K562 (cell line): ENCODE measurements around the gene THG1L. TPM values are rescaled to one million over a fixed set of nuclear protein-coding genes. Genes with fewer than 3 reads are reported as not detected.
A peak's percentile ranks its signal among the peaks of the same experiment; 100 is the strongest.

Experiments used
- BRD4 ChIP-seq: fragments of 200-600 bp; sonication (generic); IDR thresholded peaks from 2 replicates; pipeline ENCODE4 v1.6.1; 2017; ENCODE audit warnings: inconsistent platforms
- FOXA1 ChIP-seq: fragments of 450-650 bp; IDR thresholded peaks from 2 replicates; pipeline ENCODE4 v1.6.1; 2016; ENCODE audit warnings: mild to moderate bottlenecking, borderline replicate concordance
- GATAD2A ChIP-seq: fragments of 450-650 bp; IDR thresholded peaks from 2 replicates; pipeline ENCODE4 v1.6.1; 2017
- ILK ChIP-seq: fragments of 450-650 bp; IDR thresholded peaks from 2 replicates; pipeline ENCODE4 v1.6.1; 2016; ENCODE audit warnings: missing genetic modification characterization, low read depth, mild to moderate bottlenecking, missing compliant biosample characterization, moderate library complexity, borderline replicate concordance
- NEUROD1 ChIP-seq: fragments of 150-350 bp; IDR thresholded peaks from 2 replicates; pipeline ENCODE4 v1.6.1; 2014; ENCODE audit warnings: borderline replicate concordance, low read length, low read depth; ENCODE audit not compliant: partially characterized antibody
- NRF1 ChIP-seq, 2 experiments: fragments of 450-650 bp; IDR thresholded peaks in 1 of 2; conservative IDR thresholded peaks in 1 of 2; 2 replicates each; pipeline ENCODE4 v1.6.1; 2014; ENCODE audit warnings: mild to moderate bottlenecking in 2 of 2
- POLR3A ChIP-seq: IDR thresholded peaks from 2 replicates; pipeline ENCODE4 v1.6.1; 2011; ENCODE audit warnings: borderline replicate concordance, mild to moderate bottlenecking, moderate library complexity; ENCODE audit not compliant: insufficient read length, insufficient read depth; ENCODE audit errors: extremely low read depth
- PTRF ChIP-seq: fragments of 450-650 bp; IDR thresholded peaks from 2 replicates; pipeline ENCODE4 v1.6.1; 2016; ENCODE audit warnings: mild to moderate bottlenecking, missing genetic modification characterization, missing compliant biosample characterization
- SMARCA4 ChIP-seq: fragments of 450-650 bp; IDR thresholded peaks from 2 replicates; pipeline ENCODE4 v1.6.1; 2016
- ZKSCAN1 ChIP-seq: fragments of 150-350 bp; IDR thresholded peaks from 2 replicates; pipeline ENCODE4 v1.6.1; 2016; ENCODE audit warnings: low read depth, low read length
- ZNF184 ChIP-seq: sonication (generic); formaldehyde crosslinking; IDR thresholded peaks from 2 replicates; pipeline ENCODE4 v1.5.0; 2020; ENCODE audit warnings: missing genetic modification reagents
- ZNF253 ChIP-seq: fragments of 250-450 bp; sonication (Bioruptor Pico); conservative IDR thresholded peaks from 2 replicates; pipeline ENCODE4 v1.6.1; 2021; ENCODE audit warnings: mild to moderate bottlenecking
- ZNF3 ChIP-seq: fragments of 250-450 bp; sonication (Bioruptor Pico); IDR thresholded peaks from 2 replicates; pipeline ENCODE4 v1.5.0; 2021; ENCODE audit warnings: mild to moderate bottlenecking, moderate library complexity
- ZNF830 ChIP-seq: fragments of 250-450 bp; sonication (Bioruptor Pico); IDR thresholded peaks from 2 replicates; pipeline ENCODE4 v1.5.0; 2021; ENCODE audit warnings: mild to moderate bottlenecking
- polyA plus RNA-seq, 8 experiments: library from polyadenylated mRNA; depleted of rRNA in 4 of 8; stranded (reverse) in 5 of 8; unstranded in 3 of 8; fragments of >200 nt; fragmentation: Nextera tagmentation in 2 of 8; fragmentation: Illumina TruSeq in 1 of 8; extraction: Ambion mirVana in 2 of 8; extraction: Trizol in 1 of 8; gene quantifications; 2 replicates each; pipeline versions ENCODE4 v1.2.1 to v1.2.3, GENCODE V29; 2011 to 2014; ENCODE audit warnings: inconsistent platforms in 1 of 8, missing spikeins in 1 of 8
- total RNA-seq, 7 experiments: library from RNA; depleted of rRNA in 6 of 7; stranded (reverse); fragments of >200 nt in 6 of 7; fragmentation: Illumina TruSeq in 2 of 7; extraction: Trizol in 2 of 7; gene quantifications; 2 replicates each; pipeline versions ENCODE4 v1.2.1 to v1.2.3, GENCODE V29; 2011 to 2021; ENCODE audit warnings: low replicate concordance in 1 of 7
- TF ChIP-seq, protein P1 (sequence below), 3 experiments: fragments of 200-800 bp in 1 of 3; fragments of 250-450 bp in 1 of 3; fragments of 450-650 bp in 1 of 3; sonication (Bioruptor Pico) in 1 of 3; sonication (Bioruptor generic) in 1 of 3; formaldehyde crosslinking in 1 of 3; IDR thresholded peaks; 2 replicates each; pipeline versions ENCODE4 v1.6.1 to v1.8.0; 2016 to 2022; ENCODE audit warnings: mild to moderate bottlenecking in 2 of 3, missing genetic modification characterization in 2 of 3, missing compliant biosample characterization in 1 of 3, moderate library complexity in 1 of 3
- TF ChIP-seq, protein P2 (sequence below): fragments of 250-450 bp; sonication (Bioruptor Pico); IDR thresholded peaks from 2 replicates; pipeline ENCODE4 v1.4.0; 2020
- TF ChIP-seq, protein P3 (sequence below): fragments of 450-650 bp; IDR thresholded peaks from 2 replicates; pipeline ENCODE4 v1.6.1; 2018; ENCODE audit warnings: mild to moderate bottlenecking, low read depth; ENCODE audit not compliant: partially characterized antibody

Gene THG1L
- total and polyA plus RNA-seq, 9 of the 15 experiments (the other 6 are each of a cell fraction or from before 2014, with no cell fraction given) = 21.8 to 40.7 (median 28.0) TPM

DNA sequence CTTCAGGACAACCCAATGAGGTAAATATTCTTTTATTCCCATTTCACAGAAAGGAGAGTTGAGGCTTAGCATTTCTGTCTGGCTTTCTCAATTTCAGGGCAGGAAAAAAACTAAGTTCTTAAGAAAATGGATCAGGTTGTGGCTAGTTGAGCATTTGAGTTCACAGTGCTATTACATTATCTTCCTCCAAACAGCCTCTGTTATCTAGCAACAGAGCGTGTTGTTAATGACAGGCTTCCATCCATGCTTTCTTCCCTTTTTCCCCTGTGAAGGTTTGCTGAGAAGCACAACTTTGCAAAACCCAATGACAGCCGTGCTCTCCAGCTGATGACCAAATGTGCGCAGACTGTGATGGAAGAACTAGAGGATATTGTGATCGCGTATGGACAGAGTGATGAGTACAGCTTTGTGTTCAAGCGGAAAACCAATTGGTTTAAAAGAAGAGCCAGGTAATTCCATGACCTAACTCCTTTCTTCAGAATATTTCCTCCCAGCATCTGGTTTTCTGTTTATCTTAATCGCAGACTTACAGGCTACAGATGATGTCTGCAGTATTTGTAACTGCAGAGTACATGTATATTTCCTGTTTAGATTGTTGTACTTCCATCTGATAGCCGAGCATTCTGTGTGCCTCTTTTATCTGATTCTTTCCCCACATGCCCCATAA is 1.5 kb downstream of the THG1L start (continued):
- no peak for TF ChIP-seq PTRF (tag)
- TF ChIP-seq GATAD2A = no peak
- no peak for TF ChIP-seq FOXA1
- TF ChIP-seq ZNF830 = no peak
- TF ChIP-seq NEUROD1 = no peak
- no peak for TF ChIP-seq ZNF253 (CRISPR knock-in tag)
- no peak for TF ChIP-seq BRD4
- TF ChIP-seq, protein P1, sequence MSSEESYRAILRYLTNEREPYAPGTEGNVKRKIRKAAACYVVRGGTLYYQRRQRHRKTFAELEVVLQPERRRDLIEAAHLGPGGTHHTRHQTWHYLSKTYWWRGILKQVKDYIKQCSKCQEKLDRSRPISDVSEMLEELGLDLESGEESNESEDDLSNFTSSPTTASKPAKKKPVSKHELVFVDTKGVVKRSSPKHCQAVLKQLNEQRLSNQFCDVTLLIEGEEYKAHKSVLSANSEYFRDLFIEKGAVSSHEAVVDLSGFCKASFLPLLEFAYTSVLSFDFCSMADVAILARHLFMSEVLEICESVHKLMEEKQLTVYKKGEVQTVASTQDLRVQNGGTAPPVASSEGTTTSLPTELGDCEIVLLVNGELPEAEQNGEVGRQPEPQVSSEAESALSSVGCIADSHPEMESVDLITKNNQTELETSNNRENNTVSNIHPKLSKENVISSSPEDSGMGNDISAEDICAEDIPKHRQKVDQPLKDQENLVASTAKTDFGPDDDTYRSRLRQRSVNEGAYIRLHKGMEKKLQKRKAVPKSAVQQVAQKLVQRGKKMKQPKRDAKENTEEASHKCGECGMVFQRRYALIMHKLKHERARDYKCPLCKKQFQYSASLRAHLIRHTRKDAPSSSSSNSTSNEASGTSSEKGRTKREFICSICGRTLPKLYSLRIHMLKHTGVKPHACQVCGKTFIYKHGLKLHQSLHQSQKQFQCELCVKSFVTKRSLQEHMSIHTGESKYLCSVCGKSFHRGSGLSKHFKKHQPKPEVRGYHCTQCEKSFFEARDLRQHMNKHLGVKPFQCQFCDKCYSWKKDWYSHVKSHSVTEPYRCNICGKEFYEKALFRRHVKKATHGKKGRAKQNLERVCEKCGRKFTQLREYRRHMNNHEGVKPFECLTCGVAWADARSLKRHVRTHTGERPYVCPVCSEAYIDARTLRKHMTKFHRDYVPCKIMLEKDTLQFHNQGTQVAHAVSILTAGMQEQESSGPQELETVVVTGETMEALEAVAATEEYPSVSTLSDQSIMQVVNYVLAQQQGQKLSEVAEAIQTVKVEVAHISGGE (CRISPR knock-in tag; IDR thresholded peaks at IDR 0.05) = 0 out of 6 replicates have a peak, but pooled peaks of 1 of the 3 experiments have one; percentile 39
- TF ChIP-seq NRF1 (conservative IDR thresholded peaks at IDR 0.05 in 1 of 2, IDR thresholded peaks at IDR 0.05 in 1 of 2) = no peak
- TF ChIP-seq, protein P2, sequence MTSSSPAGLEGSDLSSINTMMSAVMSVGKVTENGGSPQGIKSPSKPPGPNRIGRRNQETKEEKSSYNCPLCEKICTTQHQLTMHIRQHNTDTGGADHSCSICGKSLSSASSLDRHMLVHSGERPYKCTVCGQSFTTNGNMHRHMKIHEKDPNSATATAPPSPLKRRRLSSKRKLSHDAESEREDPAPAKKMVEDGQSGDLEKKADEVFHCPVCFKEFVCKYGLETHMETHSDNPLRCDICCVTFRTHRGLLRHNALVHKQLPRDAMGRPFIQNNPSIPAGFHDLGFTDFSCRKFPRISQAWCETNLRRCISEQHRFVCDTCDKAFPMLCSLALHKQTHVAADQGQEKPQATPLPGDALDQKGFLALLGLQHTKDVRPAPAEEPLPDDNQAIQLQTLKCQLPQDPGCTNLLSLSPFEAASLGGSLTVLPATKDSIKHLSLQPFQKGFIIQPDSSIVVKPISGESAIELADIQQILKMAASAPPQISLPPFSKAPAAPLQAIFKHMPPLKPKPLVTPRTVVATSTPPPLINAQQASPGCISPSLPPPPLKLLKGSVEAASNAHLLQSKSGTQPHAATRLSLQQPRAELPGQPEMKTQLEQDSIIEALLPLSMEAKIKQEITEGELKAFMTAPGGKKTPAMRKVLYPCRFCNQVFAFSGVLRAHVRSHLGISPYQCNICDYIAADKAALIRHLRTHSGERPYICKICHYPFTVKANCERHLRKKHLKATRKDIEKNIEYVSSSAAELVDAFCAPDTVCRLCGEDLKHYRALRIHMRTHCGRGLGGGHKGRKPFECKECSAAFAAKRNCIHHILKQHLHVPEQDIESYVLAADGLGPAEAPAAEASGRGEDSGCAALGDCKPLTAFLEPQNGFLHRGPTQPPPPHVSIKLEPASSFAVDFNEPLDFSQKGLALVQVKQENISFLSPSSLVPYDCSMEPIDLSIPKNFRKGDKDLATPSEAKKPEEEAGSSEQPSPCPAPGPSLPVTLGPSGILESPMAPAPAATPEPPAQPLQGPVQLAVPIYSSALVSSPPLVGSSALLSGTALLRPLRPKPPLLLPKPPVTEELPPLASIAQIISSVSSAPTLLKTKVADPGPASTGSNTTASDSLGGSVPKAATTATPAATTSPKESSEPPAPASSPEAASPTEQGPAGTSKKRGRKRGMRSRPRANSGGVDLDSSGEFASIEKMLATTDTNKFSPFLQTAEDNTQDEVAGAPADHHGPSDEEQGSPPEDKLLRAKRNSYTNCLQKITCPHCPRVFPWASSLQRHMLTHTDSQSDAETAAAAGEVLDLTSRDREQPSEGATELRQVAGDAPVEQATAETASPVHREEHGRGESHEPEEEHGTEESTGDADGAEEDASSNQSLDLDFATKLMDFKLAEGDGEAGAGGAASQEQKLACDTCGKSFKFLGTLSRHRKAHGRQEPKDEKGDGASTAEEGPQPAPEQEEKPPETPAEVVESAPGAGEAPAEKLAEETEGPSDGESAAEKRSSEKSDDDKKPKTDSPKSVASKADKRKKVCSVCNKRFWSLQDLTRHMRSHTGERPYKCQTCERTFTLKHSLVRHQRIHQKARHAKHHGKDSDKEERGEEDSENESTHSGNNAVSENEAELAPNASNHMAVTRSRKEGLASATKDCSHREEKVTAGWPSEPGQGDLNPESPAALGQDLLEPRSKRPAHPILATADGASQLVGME = no peak
- TF ChIP-seq POLR3A = no peak
- TF ChIP-seq, protein P3, sequence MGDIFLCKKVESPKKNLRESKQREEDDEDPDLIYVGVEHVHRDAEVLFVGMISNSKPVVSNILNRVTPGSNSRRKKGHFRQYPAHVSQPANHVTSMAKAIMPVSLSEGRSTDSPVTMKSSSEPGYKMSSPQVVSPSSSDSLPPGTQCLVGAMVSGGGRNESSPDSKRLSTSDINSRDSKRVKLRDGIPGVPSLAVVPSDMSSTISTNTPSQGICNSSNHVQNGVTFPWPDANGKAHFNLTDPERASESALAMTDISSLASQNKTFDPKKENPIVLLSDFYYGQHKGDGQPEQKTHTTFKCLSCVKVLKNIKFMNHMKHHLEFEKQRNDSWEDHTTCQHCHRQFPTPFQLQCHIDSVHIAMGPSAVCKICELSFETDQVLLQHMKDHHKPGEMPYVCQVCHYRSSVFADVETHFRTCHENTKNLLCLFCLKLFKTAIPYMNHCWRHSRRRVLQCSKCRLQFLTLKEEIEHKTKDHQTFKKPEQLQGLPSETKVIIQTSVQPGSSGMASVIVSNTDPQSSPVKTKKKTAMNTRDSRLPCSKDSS = no peak
- no peak for TF ChIP-seq ZNF184 (CRISPR knock-in tag)
- no peak for TF ChIP-seq ILK (tag)
- TF ChIP-seq SMARCA4 = peak; percentile 55; the same call in 1 of the 2 replicates
- no peak for TF ChIP-seq ZKSCAN1
- no peak for TF ChIP-seq ZNF3 (CRISPR knock-in tag)
